ENCODE data around the gene PNMA8B.
"Not testable (repeated sequence)": the region's sequence is repeated elsewhere in the genome, so short reads cannot be mapped to it uniquely, and the experiment has no call there.

The PNMA8B gene

GRCh38 chr19:46513461-46514236 lies 18.0 kb upstream of the PNMA8B start:
- DNase-seq (ENCODE audit: low read depth): no peak

DNA sequence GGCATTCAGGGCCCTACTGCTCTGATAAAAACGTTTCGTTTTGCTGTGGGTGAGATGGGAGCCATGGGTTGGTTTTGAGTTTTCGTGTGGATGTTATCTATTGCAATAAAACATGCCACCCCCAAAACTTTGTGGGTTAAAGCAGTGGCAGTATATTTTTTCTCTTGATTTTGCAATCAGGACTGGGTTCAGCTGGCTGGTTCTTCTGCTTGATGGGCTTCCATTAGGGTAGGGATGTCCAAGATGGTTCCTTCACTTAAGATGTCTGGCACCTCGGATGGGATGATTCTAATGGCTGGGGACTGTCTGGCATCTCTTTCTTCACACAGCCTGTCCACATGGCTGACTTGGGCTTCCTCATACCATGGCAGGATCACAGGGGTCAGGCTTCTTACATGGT lies 15.6 kb upstream of the PNMA8B start:
- DNase-seq (ENCODE audit: low read depth): no peak

DNA sequence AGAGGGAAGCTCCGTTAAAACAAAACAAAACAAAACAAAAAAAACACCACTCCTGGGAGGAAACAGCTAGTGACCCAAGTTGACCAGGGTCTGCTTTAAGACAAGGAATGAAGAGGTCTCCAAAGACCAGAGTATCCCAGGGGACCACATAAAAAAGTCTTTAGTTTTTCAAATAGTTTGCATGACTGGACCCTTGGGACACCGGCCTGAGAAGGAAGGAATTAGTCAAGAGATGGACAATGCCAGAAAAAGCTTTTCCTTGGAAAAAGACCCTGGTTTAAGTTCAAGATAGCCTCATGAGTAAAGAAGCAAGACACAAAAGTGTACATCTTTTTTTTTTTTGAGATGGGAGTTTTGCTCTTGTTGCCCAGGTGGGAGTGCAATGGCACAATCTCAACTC lies 12.5 kb upstream of the PNMA8B start:
- DNase-seq (ENCODE audit: low read depth): no peak

- no peak for DNase-seq (ENCODE audit: low read depth)
These were observed 8.3 kb upstream of the PNMA8B start for GRCh38 chr19:46503848-46504453.

GRCh38 chr19:46502891-46503290 lies 7.2 kb upstream of the PNMA8B start:
- no peak for DNase-seq (ENCODE audit: low read depth)

DNA sequence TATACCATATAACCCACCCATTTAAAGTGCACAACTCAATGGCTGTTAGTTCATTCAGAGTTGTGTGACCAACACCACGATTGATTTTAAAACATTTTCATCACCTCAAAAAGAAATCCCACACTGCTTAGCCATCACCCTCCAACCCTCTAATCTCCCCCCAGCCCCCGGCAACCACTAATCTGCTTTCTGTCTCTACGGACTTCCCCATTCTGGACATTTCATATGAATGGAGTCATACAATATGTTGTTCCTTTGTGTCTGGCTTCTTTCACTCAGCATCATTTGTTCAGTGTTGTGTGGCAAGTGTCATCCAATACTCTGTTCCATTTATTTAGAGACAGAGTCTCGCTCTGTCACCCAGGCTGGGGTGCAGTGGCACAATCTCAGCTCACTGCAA lies 4.0 kb upstream of the PNMA8B start:
- DNase-seq (ENCODE audit: low read depth): no peak

GRCh38 chr19:46497773-46498172 lies 2.1 kb upstream of the PNMA8B start:
- no peak for DNase-seq (ENCODE audit: low read depth)

DNA sequence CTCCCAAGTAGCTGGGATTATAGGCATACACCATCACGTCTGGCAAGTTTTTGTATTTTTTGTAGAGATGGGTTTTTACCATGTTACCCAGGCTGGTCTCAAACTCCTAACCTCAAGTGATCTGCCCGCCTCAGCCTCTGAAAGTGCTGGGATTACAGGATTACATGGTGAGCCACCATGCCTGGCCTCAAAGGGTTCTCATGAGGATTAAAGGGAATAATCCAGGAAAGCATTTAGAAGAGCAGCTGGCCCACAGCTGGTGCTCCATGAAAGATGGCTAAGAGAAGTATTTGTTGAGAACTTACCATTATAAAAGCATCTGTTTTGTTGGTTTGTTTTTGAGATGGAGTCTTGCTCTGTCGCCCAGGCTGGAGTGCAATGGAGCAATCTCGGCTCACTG lies 1.2 kb upstream of the PNMA8B start:
- not testable (repeated sequence) for DNase-seq (ENCODE audit: low read depth)

GRCh38 chr19:46496304-46496703 lies 637 bp upstream of the PNMA8B start:
- DNase-seq (ENCODE audit: low read depth): no peak

DNA sequence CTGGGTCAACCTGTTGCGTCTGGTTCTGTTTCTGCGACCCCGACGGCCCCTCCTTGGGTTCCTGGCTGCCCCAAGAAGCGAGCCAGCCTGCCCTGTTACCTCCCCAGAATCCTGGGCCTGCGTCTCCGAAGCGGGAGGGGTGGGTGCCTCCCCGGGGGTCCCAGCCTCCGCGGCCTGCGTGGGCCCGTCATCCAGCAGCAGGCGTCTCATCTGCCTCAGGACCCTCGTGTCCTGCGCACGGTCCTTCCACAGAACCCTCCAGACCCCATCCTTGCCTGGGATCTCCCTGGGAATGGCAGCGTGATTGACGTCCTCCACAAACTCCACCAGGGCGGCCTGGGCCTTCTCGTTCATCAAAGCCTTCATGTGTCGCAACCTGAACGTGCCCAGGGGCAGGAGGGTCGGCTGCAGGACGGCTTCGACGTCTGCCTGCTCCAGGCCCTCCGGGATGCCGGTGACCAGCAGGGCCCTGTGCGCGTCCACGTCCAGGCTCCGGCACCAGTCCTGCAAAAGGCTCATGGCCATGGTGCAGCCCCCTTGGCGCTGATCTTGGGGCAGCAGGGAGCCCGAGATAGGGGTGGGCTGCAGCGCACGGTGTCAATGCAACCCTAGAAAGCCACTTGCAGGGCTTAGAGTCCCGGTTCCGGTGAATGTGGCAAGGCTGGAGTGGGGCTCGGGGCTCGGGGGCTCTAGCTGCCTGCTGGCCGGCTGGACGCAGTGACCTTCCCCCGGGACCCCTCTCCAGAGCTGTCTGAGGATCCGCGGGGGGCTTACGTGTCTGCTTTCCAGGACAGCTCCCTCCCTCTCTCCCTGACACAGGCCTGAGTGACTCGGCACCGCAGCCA lies 504 bp downstream of the PNMA8B start:
- DNase-seq (ENCODE audit: low read depth): no peak

GRCh38 chr19:46494146-46494940 lies 1.3 kb downstream of the PNMA8B start:
- DNase-seq (ENCODE audit: low read depth): no peak

DNA sequence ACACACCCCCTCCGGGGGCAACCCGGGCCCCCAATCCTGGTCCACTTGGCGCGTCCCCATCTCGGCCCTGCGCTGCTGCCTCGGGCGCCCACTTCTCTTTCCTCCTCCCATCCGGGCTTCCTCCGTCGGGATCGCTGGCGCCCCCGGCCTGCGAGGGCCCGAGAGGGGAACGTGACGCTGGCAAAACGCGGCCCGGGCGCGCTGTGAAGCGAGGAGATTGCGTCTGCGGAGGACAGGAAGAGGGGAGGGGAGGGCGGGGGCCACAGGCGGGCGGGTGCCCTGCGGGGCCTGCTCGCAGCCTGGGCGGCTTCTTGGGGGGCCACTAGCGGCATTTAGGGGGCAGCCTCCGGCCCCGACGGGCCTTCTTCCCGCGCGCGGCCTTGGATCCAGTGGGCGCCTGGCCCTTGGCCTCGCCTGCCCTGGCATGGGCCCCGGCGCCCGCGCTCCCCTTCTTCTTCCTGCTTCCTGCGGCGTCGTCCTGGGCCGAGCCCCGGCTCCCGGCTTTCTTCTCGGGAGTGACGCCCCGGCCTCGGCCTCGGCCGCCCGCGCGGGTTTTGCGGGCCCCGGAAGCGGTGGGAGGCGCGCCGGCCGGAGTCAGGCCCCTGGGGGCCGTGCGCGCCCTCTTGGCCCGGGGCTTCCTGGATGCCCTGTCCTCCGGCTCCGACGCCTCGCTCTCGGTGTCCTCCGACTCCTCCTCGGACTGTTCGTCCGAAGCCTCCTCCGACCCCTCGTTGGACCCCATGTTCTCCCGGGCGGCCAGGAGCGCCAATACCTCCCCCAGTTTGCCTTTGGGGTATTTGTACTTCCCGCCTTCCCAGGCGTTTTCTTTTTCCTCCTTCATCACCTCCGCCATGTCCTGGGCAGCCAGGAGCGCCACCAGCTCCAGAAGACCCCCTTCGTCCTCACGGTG lies 2.2 kb downstream of the PNMA8B start:
- DNase-seq (ENCODE audit: low read depth): no peak

- no peak for DNase-seq (ENCODE audit: low read depth)
These were observed 2.8 kb downstream of the PNMA8B start for GRCh38 chr19:46492841-46493235.

DNA sequence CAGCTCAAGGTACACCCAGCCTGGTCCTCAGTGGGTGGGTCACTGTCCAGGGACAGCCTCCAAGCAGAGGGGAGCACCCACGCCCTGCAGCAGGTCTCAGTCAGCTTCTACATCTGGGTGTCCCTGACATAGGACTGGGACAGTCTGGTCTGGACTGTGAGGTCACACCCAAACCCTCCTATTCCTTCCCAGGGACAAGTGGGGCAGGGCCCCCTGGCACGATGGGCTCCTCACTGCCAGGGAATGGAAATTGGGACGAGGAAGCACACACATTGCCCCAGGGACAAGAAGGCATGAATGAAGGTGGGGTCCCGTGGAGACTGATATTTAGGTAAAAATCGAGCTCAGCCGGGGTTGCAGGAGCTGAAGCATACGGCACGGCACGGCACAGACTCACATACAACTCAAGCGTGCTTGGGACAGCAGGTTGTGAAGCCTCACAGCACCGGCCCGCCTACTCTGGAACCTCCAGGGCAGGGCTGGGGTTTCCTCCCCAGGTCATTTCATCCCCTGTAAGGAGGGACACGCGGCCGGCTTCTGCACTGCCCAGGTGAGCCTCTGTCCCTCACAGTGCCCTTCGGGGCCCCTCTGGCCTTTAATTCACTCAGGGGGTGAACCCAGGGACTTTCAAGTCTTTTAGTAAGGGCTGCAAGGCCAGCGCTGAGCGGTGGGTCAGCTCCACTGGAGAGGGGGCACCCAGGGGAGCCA lies 3.5 kb downstream of the PNMA8B start:
- no peak for DNase-seq (ENCODE audit: low read depth)

GRCh38 chr19:46490774-46491173 lies 4.9 kb downstream of the PNMA8B start:
- DNase-seq (ENCODE audit: low read depth): no peak

DNA sequence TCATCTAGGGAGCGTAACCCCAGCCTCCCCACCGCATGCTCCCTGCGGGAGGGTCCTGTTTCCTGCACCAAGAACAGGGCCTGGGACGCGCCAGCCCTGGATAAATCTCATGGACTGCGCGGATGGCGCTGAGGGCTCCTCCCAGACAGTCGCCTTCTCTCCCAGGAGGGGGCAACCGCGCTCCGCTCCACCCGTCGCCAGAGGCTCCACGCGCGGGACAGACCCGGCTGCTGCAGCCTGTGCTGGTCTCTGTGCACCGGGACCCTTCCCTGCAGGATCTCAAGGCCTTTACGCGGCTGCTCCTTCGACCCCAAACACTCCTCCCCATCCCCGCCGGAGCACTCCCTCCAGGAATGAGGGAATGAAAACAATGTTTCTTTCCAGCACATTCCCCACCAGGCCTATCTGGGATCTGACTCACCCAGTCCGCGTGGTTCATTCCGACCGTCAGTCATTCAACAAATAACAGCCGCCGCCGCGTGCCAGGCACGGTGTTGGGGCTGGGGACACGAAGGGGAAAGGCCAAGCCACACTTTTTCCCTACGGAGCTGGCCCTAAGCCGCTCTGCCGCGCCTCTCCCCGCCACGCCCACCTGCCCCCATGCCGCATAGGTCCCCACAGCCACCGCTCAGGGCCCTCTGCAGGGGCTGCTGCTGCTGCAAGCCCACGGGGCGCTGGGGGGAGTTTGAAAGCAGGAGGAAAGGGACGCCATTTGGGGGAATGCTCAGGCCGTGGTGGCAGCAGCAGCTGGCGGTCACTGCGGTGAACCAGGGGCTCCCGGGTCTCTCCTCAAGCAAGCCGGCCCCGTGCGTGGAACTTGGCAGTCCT lies 6.0 kb downstream of the PNMA8B start:
- no peak for DNase-seq (ENCODE audit: low read depth)

GRCh38 chr19:46488551-46488950 lies 7.1 kb downstream of the PNMA8B start:
- no peak for DNase-seq (ENCODE audit: low read depth)

GRCh38 chr19:46487802-46488445 lies 7.7 kb downstream of the PNMA8B start:
- DNase-seq (ENCODE audit: low read depth): no peak

DNA sequence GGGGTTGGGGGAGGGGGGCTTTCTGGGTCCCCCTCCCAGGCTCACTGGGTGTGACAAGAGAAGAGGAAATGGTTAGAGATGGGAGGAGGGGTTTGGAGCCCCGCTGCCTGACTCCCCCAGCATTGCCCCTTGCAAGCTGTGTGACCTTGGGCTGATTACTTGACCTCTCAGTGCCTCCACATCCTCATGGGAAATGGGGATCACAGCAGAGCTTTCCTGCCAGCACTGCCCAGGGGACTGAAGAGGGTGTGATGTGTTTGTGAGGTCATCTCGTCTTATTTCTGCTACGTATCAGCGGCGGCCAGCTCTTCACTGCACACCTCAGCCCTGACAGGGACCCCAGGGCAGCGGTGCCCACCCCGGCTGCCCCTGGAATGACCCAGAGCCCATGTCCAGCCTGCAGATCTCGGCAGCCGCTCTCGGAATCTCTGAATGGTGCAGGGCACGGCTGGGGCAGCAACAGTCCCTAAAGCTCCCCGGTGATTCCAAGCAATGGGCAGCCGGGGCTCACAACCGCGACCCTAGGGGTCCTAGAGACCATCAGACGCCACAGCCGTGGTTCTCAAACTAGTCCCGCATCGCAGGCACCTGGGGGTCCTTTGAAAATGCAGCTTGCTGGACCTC lies 8.4 kb downstream of the PNMA8B start:
- DNase-seq (ENCODE audit: low read depth): no peak
